IMR-90 (cell line): Measurements from ENCODE around the gene WDR11.

Source experiments
- BHLHE40 ChIP-seq: fragments of 150-350 bp; IDR thresholded peaks from 2 replicates; pipeline ENCODE4 v1.6.1; 2016; ENCODE audit warnings: mild to moderate bottlenecking, low read depth, low read length
- CEBPB ChIP-seq: IDR thresholded peaks from 2 replicates; pipeline ENCODE4 v1.6.1; 2012; ENCODE audit warnings: low read depth, low read length, improper control_type of control experiment
- CHD1 ChIP-seq: IDR thresholded peaks from 2 replicates; pipeline ENCODE4 v1.6.1; 2012; ENCODE audit warnings: low read depth, low read length, improper control_type of control experiment
- CTCF ChIP-seq: conservative IDR thresholded peaks from 2 replicates; pipeline ENCODE4 v1.5.1; 2012; ENCODE audit warnings: mild to moderate bottlenecking, low read depth, low read length, improper control_type of control experiment
- ELK1 ChIP-seq: fragments of 150-350 bp; IDR thresholded peaks from 2 replicates; pipeline ENCODE4 v1.6.1; 2016; ENCODE audit warnings: low read depth, mild to moderate bottlenecking, low read length, moderate library complexity, borderline replicate concordance
- MAFK ChIP-seq: IDR thresholded peaks from 2 replicates; pipeline ENCODE4 v1.6.1; 2012; ENCODE audit warnings: low read depth, low read length, improper control_type of control experiment
- MAZ ChIP-seq: IDR thresholded peaks from 2 replicates; pipeline ENCODE4 v1.6.1; 2012; ENCODE audit warnings: low read depth, mild to moderate bottlenecking, low read length, improper control_type of control experiment, moderate library complexity, borderline replicate concordance
- MXI1 ChIP-seq: IDR thresholded peaks from 2 replicates; pipeline ENCODE4 v1.6.1; 2012; ENCODE audit warnings: low read depth, mild to moderate bottlenecking, low read length, moderate library complexity, borderline replicate concordance
- POLR2A ChIP-seq: IDR thresholded peaks from 2 replicates; pipeline ENCODE4 v1.6.1; 2012; ENCODE audit warnings: mild to moderate bottlenecking, low read depth, low read length
- RAD21 ChIP-seq: IDR thresholded peaks from 2 replicates; pipeline ENCODE4 v1.6.1; 2012; ENCODE audit warnings: low read length, improper control_type of control experiment
- RCOR1 ChIP-seq: IDR thresholded peaks from 2 replicates; pipeline ENCODE4 v1.6.1; 2012; ENCODE audit warnings: mild to moderate bottlenecking, low read length, improper control_type of control experiment; ENCODE audit not compliant: insufficient replicate concordance
- RFX5 ChIP-seq: IDR thresholded peaks from 2 replicates; pipeline ENCODE4 v1.8.0; 2012; ENCODE audit warnings: low read depth, mild to moderate bottlenecking, low read length, moderate library complexity
- SMC3 ChIP-seq: fragments of 150-350 bp; IDR thresholded peaks from 2 replicates; pipeline ENCODE4 v1.6.1; 2016; ENCODE audit warnings: low read depth, mild to moderate bottlenecking, antibody characterized with exemption, low read length, moderate library complexity
- USF2 ChIP-seq: fragments of 150-350 bp; IDR thresholded peaks from 2 replicates; pipeline ENCODE4 v1.6.1; 2017; ENCODE audit warnings: mild to moderate bottlenecking, antibody characterized with exemption, low read length, low read depth

- TF ChIP-seq RFX5 (no peak), POLR2A (no peak), CTCF (no peak), MAZ (no peak), RAD21 (no peak), SMC3 (no peak), RCOR1 (no peak), USF2 (no peak), BHLHE40 (no peak), CHD1 (no peak), MAFK (no peak), MXI1 (no peak), ELK1 (no peak), CEBPB (no peak)
Measured at GRCh38 chr10:120938822-120939221, 87.7 kb downstream of the WDR11 start.
